HFF-Myc (cell line): ENCODE data around the gene C4orf51.

Source experiments
- DNase-seq: peaks from one replicate; pipeline ENCODE4 v3.0.0-alpha.2; 2011; ENCODE audit warnings: low read depth; ENCODE audit errors: extremely low read depth
- H3K4me3 ChIP-seq: replicated peaks from 2 replicates; pipeline ENCODE4 v1.5.1; 2011; ENCODE audit warnings: low read depth, mild to moderate bottlenecking, control low read depth, low read length
- CTCF ChIP-seq: IDR thresholded peaks from 2 replicates; pipeline ENCODE4 v1.5.1; 2012; ENCODE audit warnings: mild to moderate bottlenecking, low read depth, low read length, control low read depth; ENCODE audit errors: missing control alignments

C4orf51 gene

DNA sequence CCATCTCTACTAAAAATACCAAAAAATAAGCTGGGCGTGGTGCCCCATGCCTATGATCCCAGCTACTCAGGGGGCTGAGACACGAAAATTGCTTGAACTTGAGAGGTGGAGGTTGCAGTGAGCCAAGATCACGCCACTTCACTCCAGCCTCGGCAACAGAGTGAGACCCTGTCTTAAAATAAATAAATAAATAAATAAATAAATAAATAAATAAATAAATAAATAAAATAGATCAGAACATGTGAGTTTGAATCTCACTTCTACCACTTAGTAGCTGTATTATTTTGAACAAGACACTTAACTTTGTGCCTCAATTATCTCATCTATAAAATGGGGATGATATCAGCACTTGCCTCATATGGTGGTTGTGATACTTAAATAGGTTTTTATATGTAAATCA lies 90.2 kb downstream of the C4orf51 start:
- no peak for TF ChIP-seq CTCF
- DNase-seq, result no peak
- H3K4me3 ChIP-seq, result no peak overlapping the region

DNA sequence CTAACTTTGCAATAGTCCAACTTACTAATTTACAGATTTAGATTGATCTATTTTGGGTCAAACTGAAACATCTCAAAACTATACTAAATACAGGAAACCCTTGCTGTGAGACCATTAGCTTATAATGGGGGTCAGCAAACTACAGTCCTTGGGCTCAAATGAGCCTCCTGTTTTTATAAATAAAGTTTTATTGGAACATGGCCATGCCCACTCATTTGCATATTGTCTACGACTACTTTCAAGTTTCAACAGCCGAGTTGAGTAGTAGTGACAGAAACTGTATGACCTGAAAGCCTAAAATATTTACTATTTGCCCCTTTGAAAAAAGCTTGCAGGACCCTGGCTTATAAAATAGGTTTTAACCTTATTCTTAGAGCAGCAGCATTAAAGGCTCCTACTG lies 92.4 kb downstream of the C4orf51 start:
- no peak for DNase-seq
- no peak overlapping the region for H3K4me3 ChIP-seq
- no peak for TF ChIP-seq CTCF

DNA sequence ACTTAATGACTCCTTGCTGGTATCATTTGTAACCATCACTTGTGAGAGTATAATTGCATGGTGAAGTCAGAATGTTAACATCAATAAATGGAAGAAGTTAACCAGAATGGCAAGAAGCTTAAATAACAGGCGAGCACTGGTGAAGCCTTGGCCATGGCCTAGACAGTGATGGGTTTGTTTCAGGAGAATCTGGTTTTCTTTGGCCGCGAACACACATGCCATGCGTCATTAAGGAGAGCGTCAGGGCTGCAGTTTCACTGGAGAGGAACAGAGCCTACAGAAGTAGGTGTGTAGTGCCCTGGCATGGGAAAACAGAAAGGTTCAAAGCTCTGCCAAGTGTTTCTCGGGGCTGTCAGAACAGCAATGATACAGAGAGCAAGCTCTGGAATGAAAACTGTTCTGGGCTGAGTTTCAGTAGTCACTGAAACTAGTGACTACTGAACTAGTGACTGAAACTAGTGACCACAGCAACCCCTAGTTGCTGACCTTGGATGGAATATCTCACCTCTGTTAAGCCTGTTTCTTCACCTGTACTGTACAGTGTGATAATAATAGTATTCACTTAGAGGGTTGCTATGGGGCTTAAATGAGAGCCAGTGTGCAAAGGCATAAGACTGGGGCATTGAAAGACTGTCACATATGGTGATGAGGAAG lies 93.8 kb downstream of the C4orf51 start:
- H3K4me3 ChIP-seq, result no peak overlapping the region
- DNase-seq, result no peak
- TF ChIP-seq CTCF, result no peak

GRCh38 chr4:145774473-145774872 lies 94.5 kb downstream of the C4orf51 start:
- no peak overlapping the region for H3K4me3 ChIP-seq
- TF ChIP-seq CTCF, result no peak
- no peak for DNase-seq

DNA sequence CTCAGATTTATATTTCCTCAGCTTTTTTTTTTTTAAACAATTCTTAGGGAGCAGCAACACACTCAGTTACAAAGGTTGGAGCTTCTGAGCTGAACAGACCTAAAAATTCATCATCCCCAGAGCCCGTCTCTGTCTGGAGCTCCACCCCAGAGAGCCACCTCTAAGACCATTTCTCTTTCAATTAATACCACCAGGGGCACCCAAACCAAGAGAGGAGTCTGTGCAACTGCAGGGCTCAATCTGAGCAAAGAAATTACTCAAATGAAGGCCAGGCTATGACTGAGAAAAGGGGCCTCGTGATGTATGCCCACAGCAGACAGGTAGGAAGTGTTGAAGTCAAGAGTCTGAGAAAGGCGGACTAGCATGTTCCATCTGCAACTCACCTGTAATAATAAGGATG lies 95.5 kb downstream of the C4orf51 start:
- no peak for TF ChIP-seq CTCF
- no peak for DNase-seq
- no peak overlapping the region for H3K4me3 ChIP-seq

DNA sequence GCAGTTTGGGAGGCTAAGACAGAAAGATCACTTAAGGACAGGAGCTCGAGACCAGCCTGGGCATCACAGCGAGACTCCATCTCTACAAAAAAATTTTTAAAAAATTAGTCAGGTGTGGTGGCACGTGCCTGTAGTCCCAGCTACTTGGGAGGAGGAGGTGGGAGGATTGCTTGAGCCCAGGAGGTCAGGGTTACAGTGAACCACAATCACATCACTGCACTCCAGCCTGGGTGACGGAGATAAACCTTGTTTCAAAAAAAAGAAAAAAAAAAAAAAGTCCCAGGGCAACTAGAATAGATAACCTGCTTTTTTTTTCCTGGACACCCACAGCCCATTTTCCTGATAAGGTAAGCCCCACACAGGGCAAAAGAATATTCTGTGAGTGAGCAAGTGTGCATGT lies 96.3 kb downstream of the C4orf51 start:
- DNase-seq, result no peak
- H3K4me3 ChIP-seq, result no peak overlapping the region
- TF ChIP-seq CTCF, result no peak

DNA sequence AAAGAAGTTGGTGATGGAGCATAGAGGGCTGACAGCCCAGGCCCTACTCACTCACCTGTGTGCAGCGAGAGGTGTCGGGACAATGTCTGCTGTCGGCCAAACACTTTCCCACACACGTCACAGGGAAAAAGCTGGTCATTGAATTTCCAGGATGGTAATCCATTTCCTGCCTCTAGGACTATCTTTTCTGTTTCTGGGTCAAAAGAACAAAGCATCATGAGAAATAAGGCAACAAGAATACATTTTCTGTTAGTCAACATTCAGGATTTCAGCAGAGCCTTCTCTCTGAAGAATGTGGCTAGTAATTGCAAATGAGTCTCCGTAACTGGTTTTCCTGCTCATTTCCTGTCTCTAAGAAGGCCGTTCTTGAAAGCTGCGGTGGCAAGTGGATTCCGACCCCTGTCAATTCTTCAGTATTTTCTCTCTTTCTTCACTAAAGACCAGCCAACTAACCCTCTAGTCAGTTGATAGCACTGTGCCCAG lies 99.4 kb downstream of the C4orf51 start:
- no peak overlapping the region for H3K4me3 ChIP-seq
- no peak for DNase-seq
- no peak for TF ChIP-seq CTCF
